GM19099 (cell line): ENCODE data around the gene LIMS2.

Source experiments
- POLR2A ChIP-seq: IDR thresholded peaks from 3 replicates; pipeline ENCODE4 v1.6.1; 2011; ENCODE audit warnings: low read depth; ENCODE audit not compliant: insufficient read length; ENCODE audit errors: extremely low read depth

The LIMS2 gene

GRCh38 chr2:127624320-127624755 is 51.0 kb downstream of the LIMS2 start:
- no peak for TF ChIP-seq POLR2A

GRCh38 chr2:127623388-127624319 is 51.7 kb downstream of the LIMS2 start:
- no peak for TF ChIP-seq POLR2A

DNA sequence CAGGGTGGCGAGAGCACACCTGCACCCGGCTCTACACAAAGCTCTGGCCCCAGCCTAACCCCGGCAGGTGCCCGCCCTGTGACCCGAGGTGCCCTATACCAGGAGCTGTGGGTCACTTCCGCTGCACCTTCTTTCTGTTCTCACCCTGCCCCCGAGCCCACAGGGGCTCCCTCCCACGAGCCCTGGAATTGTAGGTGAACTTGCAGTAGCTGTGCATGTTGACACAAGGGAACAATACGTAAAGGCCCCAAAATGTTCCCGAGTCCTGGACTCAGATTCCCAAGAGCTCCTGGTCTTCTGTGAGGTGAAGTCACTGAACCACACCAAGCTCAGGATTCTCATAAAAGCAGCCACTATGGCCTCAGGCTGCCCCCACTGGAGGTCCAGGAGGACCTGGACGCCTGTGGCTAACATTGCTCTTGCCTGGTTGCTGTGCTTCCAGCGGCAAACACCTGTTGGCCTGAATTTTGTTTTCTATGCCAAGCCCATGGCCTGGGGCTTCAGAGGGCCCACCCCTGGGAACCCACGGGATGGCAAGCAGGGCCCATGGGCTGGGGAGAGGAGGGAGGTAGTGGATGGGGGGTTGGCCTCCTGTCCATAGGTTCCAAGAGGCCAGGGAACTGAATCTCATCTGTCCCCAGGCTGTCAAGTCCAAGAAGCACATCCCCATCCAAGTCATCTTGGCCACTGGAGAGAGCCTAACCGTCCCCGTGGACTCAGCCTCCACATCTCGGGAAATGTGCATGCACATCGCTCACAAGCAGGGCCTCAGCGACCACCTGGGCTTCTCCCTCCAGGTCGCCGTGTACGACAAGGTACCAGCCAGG is 52.6 kb downstream of the LIMS2 start:
- no peak for TF ChIP-seq POLR2A

GRCh38 chr2:127621981-127622431 is 53.3 kb downstream of the LIMS2 start:
- TF ChIP-seq POLR2A, result no peak

GRCh38 chr2:127620866-127621265 is 54.5 kb downstream of the LIMS2 start:
- no peak for TF ChIP-seq POLR2A

DNA sequence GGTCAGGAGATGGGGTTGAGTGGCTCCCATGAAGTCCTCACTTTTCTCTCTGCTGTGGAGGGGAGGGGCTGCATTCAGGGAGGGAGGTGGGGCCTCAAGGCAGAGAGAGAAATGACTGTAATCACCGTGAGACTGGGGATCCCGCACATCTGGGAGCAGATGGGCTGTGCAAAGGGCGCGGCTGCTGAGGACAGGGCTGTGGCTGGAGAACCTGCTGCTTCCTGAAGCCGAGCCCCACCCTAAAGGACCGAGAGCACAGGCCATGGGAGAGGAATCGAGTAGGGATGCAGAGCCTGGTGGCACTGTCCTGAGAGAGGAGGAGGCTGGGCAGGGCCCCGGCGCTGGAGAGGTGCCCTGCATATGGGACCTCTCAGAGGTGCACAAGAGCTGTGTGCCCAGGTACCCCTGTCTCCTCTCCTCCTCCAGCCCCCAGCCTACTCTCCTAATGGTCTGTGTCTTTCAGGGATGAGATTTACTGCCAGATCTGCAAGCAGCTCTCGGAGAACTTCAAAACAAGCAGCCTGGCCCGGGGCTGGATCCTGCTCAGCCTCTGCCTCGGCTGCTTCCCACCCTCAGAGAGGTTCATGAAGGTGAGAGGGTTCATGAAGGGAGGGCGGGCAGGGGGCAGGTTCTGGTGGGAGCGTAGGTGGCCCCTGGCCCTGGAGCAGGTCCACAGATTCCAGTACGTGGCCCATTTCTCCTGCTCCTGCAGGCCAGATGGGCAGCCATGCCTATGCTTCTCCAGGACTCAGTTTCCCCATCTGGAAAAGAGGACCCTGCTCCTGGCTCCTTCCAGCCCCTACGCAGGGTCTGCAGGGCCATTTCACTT is 55.2 kb downstream of the LIMS2 start:
- TF ChIP-seq POLR2A, result no peak

- no peak for TF ChIP-seq POLR2A
These were observed 56.1 kb downstream of the LIMS2 start for GRCh38 chr2:127619203-127619590.

DNA sequence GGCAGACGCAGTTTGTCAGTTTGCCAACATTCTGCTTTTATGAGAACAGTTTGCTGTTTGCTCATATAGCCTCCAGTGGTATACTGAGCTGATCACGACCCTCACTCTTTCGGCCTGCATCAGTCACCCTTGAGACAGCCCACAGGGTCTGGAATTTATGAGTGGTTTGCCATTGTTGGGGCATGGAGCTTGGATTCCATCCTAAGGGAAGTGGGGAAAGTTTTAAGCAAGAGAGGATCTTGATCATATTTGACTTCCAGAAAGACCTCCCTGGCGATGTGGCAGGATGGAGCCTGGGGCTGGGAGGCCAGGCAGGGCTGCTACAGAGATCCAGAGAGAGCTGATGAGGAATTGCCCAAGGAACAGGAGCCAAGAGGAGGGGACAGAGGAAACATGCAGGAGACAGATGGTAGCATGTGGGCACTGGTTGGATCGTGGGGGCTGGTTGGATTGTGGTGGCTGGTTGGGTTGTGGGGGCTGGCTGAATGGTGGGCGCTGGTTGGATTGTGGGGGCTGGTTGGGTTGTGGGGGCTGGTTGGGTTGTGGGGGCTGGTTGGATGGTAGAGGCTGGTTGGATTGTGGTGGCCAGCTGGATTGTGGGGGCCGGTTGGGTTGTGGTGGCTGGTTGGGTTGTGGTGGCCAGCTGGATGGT is 56.7 kb downstream of the LIMS2 start:
- no peak for TF ChIP-seq POLR2A

DNA sequence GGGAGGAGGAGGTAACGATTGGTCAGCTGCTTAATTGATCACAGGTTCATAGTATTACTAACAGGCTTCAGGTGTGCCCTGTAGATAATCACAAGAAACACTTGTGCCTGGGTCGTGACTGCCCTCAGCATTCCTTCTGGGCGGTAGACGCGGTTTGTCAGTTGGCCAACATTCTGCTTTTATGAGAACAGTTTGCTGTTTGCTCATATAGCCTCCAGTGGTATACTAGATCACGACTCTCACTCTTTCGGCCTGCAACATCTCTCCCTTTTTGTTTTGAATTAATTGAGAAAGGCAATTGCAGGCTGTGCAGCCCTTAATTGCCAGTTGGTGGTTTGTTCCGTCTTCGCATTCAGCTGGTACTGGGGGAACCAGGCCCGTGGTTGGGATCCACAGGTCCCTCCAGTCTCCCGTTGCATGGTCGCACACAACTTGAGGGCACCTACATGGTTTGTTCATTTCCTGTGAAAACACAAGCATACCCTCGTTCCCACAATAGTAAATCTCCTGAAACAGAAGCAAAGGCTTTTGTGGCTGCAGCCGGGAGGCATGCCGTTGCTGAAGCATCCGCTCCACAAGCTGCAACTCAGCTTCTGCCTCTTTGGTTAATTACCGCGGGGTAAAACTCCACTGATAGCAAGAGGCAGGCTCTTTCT is 59.7 kb downstream of the LIMS2 start:
- no peak for TF ChIP-seq POLR2A

DNA sequence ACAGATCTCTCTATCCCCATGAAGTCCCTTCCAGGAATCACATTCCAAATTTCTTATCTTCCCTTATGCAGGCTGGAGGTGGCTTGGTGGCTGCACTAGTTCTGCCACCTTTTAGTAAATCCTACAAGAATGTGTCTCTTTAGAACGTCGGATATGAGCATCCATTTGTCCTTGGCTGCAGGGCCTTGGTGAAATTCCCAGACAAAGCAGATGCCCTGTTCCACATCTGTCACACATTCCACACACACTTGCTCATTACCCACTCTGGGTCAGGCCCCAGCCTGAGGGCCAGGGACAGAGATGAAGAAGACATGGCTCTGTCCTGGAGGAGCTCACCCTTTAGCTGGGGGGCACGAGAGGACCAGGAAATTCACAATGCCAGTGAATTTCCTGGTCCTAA is 60.6 kb downstream of the LIMS2 start:
- no peak for TF ChIP-seq POLR2A

GRCh38 chr2:127614246-127614645 is 61.1 kb downstream of the LIMS2 start:
- no peak for TF ChIP-seq POLR2A

- TF ChIP-seq POLR2A, result no peak
These were observed 63.1 kb downstream of the LIMS2 start for GRCh38 chr2:127612111-127612822.

GRCh38 chr2:127611076-127611925 is 64.0 kb downstream of the LIMS2 start:
- no peak for TF ChIP-seq POLR2A

DNA sequence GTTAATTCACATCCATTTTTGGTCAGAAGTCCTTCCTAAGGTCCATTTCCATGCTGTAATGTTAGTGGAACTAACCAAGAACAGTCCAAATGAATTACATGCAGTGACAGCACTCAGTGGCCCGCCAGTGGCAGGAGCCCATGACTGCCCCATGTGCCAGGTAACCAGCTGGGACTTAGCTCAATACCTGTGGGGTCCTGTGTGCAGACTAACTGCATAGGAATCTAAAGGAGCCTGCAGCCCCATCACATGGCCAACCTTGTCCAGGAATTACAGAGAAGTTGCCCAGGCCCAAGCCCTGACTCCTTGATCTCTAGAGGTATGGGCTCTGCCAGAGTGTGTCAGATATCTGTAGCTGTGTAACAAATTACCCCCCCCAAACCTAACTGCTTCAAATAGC is 64.8 kb downstream of the LIMS2 start:
- no peak for TF ChIP-seq POLR2A
